ENCODE data around the gene AATK.

The AATK gene

DNA sequence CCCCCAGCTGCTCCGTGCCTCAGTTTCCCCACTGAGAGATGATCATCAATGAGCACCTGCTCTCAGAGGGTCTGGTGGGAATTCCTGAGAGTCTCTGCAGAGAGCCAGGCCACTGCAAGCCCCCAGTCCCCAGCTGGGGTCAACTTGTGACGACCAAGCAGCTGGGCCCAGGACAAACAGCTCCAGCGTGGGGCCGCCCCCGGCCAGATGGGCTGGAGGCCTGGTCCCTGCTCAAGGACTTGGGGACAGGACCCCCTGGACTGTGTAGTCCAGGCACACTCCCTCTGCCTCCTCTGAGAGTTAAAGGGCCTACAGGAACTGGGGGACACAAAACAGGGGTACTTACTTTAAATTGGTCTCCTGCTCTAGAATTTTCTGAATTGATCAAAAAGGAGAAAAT, 16.6 kb upstream of the AATK start:
- no peak for DNase-seq (ENCODE audit: low read depth in 2 of 2)

- no peak for DNase-seq (ENCODE audit: low read depth in 2 of 2)
These were observed 15.8 kb upstream of the AATK start for GRCh38 chr17:81181811-81182185.

GRCh38 chr17:81180836-81181810, 15.1 kb upstream of the AATK start:
- DNase-seq (ENCODE audit: low read depth in 2 of 2): no peak

- DNase-seq (ENCODE audit: low read depth in 2 of 2): no peak
These were observed 13.8 kb upstream of the AATK start for GRCh38 chr17:81179861-81180260.

DNA sequence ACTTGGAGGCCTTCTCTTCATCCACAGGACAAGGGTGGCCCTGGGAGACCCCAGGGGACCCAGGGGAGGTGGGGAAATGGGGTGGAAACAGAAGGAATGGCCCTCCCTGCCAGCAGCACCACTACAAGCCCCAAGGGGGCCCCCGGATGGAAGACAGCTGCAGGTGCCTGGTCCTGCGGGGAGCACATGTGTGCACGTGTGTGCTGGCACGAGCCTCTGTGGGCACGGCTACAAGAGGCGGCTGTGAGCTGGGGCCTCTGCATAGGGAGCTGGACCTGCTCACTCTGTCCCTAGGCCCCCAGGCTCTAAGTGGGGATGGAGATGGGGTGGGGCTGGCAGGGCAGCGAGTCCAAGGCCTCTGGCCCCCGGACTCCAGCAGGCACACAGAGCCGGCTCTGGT, 13.2 kb upstream of the AATK start:
- no peak for DNase-seq (ENCODE audit: low read depth in 2 of 2)

- DNase-seq (ENCODE audit: low read depth in 2 of 2): no peak
These were observed 12.4 kb upstream of the AATK start for GRCh38 chr17:81178136-81179091.

GRCh38 chr17:81176666-81177065, 10.6 kb upstream of the AATK start:
- no peak for DNase-seq (ENCODE audit: low read depth in 2 of 2)

DNA sequence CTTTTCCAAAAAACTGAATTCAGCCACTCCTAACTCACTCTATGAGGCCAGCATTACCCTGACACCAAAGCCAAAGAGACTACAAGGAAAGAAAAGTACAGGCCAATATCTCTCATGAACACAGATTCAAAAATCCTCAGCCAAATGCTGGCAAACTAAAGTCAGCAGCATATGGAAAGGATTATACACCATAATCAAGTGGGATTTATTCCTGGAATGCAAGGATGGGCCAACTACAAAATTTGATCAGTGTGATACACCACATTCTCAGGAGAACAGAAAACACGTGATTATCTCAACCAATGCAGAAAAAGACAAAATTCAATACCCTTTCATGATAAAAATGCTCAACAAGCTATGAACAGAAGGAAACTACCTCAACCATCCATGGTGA, 7.7 kb upstream of the AATK start:
- no peak for DNase-seq (ENCODE audit: low read depth in 2 of 2)

GRCh38 chr17:81173052-81173761, 7.2 kb upstream of the AATK start:
- no peak for DNase-seq (ENCODE audit: low read depth in 2 of 2)

GRCh38 chr17:81171941-81172340, 5.9 kb upstream of the AATK start:
- DNase-seq (ENCODE audit: low read depth in 2 of 2): no peak

- DNase-seq (ENCODE audit: low read depth in 2 of 2): no peak
These were observed 4.9 kb upstream of the AATK start for GRCh38 chr17:81170727-81171494.

DNA sequence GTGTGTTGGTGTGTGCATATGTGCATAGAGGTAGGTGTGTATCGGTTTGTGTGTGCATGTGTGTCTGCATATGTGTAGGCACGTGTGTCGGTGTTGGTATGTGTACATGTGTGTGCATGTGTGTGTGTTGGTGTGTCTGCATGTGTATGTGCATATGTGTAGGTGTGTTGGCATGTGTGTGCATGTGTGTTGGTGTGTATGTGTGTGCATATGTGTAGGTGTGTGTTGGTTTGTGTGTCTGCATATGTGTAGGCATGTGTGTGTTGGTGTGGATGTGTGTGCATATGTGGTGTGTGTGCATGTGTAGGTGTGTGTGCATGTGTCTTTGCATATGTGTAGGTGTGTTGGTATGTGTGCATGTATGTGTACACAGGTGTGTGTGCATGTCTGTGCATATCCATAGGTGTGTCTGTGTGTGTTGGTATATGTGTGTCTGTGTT, 3.9 kb upstream of the AATK start:
- DNase-seq (ENCODE audit: low read depth in 2 of 2): no peak

DNA sequence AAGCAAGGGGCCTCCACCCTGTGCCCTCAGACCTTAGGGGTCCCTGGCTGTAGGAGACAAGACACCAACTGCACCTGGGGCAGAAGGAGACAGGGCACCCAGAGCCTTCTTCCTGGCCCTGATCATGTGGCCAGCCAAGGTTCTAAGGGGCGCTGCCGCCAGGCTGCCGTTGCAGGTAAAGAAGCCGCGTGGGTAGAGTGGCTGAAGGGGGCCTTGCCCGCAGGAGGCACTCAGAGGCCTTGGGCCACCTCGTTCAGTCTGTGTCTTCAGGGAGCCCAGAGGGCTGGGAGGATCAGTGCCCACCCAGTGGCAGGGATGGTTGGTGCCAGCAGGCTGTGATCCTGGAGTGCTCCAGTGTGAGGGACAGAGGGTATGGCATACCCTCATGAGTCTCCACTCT, 1.6 kb upstream of the AATK start:
- DNase-seq (ENCODE audit: low read depth in 2 of 2): no peak

DNA sequence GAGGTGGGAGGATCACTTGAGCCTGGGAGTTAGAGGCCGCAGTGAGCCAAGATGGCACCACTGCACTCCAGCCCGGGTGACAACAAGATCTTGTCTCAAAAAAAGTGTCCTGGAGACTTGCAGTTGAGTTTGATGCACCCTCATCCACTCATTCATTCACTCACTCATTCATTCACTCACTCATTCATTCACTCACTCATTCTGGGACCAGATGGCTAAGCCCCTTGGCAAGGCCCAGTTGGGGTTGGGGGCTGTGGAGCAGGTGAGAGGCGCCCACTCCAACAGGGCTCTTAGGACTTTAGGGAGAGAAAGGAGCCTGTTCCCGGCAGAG, 1.1 kb upstream of the AATK start:
- DNase-seq (ENCODE audit: low read depth in 2 of 2): no peak

DNA sequence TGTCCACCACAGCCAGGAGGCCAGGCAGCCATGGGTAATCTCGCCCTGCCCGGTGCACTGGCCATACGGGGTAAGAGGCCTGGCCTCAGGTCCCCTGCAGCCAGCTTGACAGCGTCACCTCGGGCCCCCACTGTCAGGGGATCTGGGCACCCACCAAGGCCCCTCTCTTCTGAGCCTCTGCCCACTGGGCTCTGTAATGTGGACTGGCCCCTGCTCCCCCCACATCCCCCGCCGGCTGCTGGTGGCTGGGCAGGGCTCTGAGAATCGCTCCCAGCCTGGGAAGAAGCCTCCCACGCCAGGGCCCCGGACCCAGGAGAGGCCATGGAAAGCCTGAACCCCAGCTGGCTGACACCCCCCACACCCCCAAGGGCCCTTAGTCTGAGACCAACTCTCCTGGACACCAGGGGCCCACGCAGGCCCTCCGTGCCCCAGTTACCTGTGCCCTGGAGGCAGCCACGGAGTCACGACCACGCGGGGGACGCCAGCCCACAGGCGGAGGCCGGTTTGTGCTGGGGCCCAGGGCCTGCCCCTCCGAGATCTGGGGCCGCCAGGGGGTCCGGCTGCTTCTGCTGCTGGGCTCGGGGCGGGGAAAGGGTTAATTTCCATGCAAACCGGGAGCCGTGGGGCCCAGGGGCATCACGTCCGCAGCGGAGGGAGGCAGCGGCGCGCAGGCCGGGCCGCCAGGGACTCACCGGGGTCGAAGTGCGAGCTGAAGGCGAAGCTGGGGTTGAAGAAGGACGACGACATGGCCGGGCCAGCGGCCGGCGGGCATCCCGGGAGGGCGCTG, 582 bp downstream of the AATK start, which contains the start of gene PVALEF:
TSS of gene PVALEF (plus strand) at position 262 of the 787 bp plus-strand sequence. CDS start 15,720 bp downstream, outside the sequence.
- no peak for DNase-seq (ENCODE audit: low read depth in 2 of 2)

- no peak for DNase-seq (ENCODE audit: low read depth in 2 of 2)
These were observed 1.4 kb downstream of the AATK start for GRCh38 chr17:81164371-81165245.

- no peak for DNase-seq (ENCODE audit: low read depth in 2 of 2)
These were observed 2.2 kb downstream of the AATK start for GRCh38 chr17:81163703-81164370.

GRCh38 chr17:81163051-81163695, 2.8 kb downstream of the AATK start:
- no peak for DNase-seq (ENCODE audit: low read depth in 2 of 2)
